Esophagus squamous epithelium (tissue), 4 donors: ENCODE measurements around the gene TNN.

Source experiments
- POLR2A ChIP-seq, 4 donors: fragments of 450-650 bp; IDR thresholded peaks; one replicate each; pipeline ENCODE4 v1.6.1; 2017; ENCODE audit warnings: antibody characterized with exemption in 4 of 4, mild to moderate bottlenecking in 4 of 4, moderate library complexity in 3 of 4
- TF ChIP-seq, protein P1 (sequence below), 6 experiments: fragments of 450-650 bp in 4 of 6; fragments of 200-600 bp in 2 of 6; sonication (generic) in 2 of 6; IDR thresholded peaks; one replicate each; pipeline ENCODE4 v1.5.1; 2016 to 2019; ENCODE audit warnings: antibody characterized with exemption in 6 of 6, mild to moderate bottlenecking in 4 of 6, moderate library complexity in 4 of 6

- TF ChIP-seq POLR2A (IDR thresholded peaks at IDR 0.05), result no peak
- TF ChIP-seq, protein P1, sequence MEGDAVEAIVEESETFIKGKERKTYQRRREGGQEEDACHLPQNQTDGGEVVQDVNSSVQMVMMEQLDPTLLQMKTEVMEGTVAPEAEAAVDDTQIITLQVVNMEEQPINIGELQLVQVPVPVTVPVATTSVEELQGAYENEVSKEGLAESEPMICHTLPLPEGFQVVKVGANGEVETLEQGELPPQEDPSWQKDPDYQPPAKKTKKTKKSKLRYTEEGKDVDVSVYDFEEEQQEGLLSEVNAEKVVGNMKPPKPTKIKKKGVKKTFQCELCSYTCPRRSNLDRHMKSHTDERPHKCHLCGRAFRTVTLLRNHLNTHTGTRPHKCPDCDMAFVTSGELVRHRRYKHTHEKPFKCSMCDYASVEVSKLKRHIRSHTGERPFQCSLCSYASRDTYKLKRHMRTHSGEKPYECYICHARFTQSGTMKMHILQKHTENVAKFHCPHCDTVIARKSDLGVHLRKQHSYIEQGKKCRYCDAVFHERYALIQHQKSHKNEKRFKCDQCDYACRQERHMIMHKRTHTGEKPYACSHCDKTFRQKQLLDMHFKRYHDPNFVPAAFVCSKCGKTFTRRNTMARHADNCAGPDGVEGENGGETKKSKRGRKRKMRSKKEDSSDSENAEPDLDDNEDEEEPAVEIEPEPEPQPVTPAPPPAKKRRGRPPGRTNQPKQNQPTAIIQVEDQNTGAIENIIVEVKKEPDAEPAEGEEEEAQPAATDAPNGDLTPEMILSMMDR (IDR thresholded peaks at IDR 0.05), result no peak
These were observed 28.5 kb downstream of the TNN start for GRCh38 chr1:175095978-175096607.
